ENCODE data around the gene PITRM1.

The PITRM1 gene

GRCh38 chr10:3169271-3169670 lies 3.3 kb downstream of the PITRM1 start:
- H3K9ac ChIP-seq (ENCODE audit: low read length in 5 of 5) = no peak overlapping the region
- no peak overlapping the region for H3K27ac ChIP-seq (ENCODE audit: low read depth, low read length)
- H3K9me3 ChIP-seq (ENCODE audit: control insufficient read depth in 5 of 5, low read length in 5 of 5) = no peaks in the 10 kb centered on the region
- no peak overlapping the region for H3K4me3 ChIP-seq (ENCODE audit: low read depth in 1 of 5, low read length in 5 of 5)
- peaks cover 0 to 25% (median 18%) of the 10 kb centered on the region in 5 donors for H3K4me1 ChIP-seq (ENCODE audit: control insufficient read depth in 5 of 5, insufficient read depth in 5 of 5, low read length in 5 of 5)
- H3K36me3 ChIP-seq (ENCODE audit: control insufficient read depth in 5 of 5, insufficient read depth in 5 of 5, low read length in 5 of 5) = peaks cover 16 to 58% (median 56%) of the 10 kb centered on the region in 5 donors
- H3K27me3 ChIP-seq (ENCODE audit: control insufficient read depth in 5 of 5, insufficient read depth in 4 of 5, low read length in 5 of 5) = no peaks in the 10 kb centered on the region

GRCh38 chr10:3167611-3168330 lies 4.8 kb downstream of the PITRM1 start:
- no peaks in the 10 kb centered on the region for H3K9me3 ChIP-seq (ENCODE audit: control insufficient read depth in 5 of 5, low read length in 5 of 5)
- peaks cover 16 to 72% (median 68%) of the 10 kb centered on the region in 5 donors for H3K36me3 ChIP-seq (ENCODE audit: control insufficient read depth in 5 of 5, insufficient read depth in 5 of 5, low read length in 5 of 5)
- H3K27ac ChIP-seq (ENCODE audit: low read depth, low read length) = no peak overlapping the region
- H3K4me1 ChIP-seq (ENCODE audit: control insufficient read depth in 5 of 5, insufficient read depth in 5 of 5, low read length in 5 of 5) = peaks cover 0 to 13% (median 9%) of the 10 kb centered on the region in 5 donors
- no peak overlapping the region for H3K9ac ChIP-seq (ENCODE audit: low read length in 5 of 5)
- H3K27me3 ChIP-seq (ENCODE audit: control insufficient read depth in 5 of 5, insufficient read depth in 4 of 5, low read length in 5 of 5) = no peaks in the 10 kb centered on the region
- no peak overlapping the region for H3K4me3 ChIP-seq (ENCODE audit: low read depth in 1 of 5, low read length in 5 of 5)

DNA sequence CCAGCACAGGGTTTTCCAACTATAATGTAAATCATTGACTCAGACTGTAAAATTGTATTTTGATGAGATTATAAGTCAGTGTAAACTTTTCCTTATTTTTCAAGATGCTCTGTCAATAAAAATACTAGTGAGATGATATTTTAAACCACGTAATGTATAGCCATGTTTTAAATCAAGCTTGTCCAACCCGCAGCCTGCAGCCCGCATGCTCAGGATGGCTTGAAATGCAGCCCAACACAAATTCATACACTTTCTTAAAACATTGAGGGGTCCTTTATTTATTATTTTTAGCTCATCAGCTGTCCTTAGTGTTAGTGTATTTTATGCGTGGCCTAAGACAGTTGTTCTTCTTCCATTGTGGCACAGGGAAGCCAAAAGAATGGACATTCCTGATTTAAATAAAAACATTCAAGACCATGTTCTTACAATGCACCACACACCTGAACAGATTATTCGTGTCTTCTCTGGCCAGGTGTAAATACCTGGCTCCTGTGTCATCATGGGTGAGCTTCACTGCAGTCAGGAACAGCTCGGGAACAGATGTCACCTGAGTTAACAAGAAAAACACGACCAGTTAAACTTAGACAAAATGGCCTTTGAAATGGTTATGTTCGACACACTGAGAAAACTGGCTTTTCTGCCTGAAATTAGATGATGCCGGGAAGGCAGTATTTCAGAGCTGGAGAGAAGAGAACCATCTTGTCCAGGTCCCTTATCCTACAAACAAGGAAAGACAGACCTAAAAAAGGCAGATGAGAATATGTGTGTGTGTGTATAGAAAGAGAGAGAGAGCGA lies 5.9 kb downstream of the PITRM1 start:
- H3K4me1 ChIP-seq (ENCODE audit: control insufficient read depth in 5 of 5, insufficient read depth in 5 of 5, low read length in 5 of 5) = peaks cover 0 to 6% (median 5%) of the 10 kb centered on the region in 5 donors
- H3K27ac ChIP-seq (ENCODE audit: low read depth, low read length) = no peak overlapping the region
- H3K36me3 ChIP-seq (ENCODE audit: control insufficient read depth in 5 of 5, insufficient read depth in 5 of 5, low read length in 5 of 5) = peaks cover 16 to 81% (median 76%) of the 10 kb centered on the region in 5 donors
- H3K4me3 ChIP-seq (ENCODE audit: low read depth in 1 of 5, low read length in 5 of 5) = no peak overlapping the region
- no peak overlapping the region for H3K9ac ChIP-seq (ENCODE audit: low read length in 5 of 5)
- no peaks in the 10 kb centered on the region for H3K27me3 ChIP-seq (ENCODE audit: control insufficient read depth in 5 of 5, insufficient read depth in 4 of 5, low read length in 5 of 5)
- H3K9me3 ChIP-seq (ENCODE audit: control insufficient read depth in 5 of 5, low read length in 5 of 5) = no peaks in the 10 kb centered on the region

- Histone ChIP-seq H3K36me3 (ENCODE audit: control insufficient read depth in 5 of 5, insufficient read depth in 5 of 5, low read length in 5 of 5) (peaks cover 16 to 93% (median 85%) of the 10 kb centered on the region in 5 donors), H3K9me3 (ENCODE audit: control insufficient read depth in 5 of 5, low read length in 5 of 5) (no peaks in the 10 kb centered on the region), H3K4me3 (ENCODE audit: low read depth in 1 of 5, low read length in 5 of 5) (no peak overlapping the region), H3K27me3 (ENCODE audit: control insufficient read depth in 5 of 5, insufficient read depth in 4 of 5, low read length in 5 of 5) (no peaks in the 10 kb centered on the region), H3K9ac (ENCODE audit: low read length in 5 of 5) (no peak overlapping the region), H3K4me1 (ENCODE audit: control insufficient read depth in 5 of 5, insufficient read depth in 5 of 5, low read length in 5 of 5) (no peaks in the 10 kb centered on the region), H3K27ac (ENCODE audit: low read depth, low read length) (no peak overlapping the region)
Observed at GRCh38 chr10:3165196-3165595, 7.4 kb downstream of the PITRM1 start.

DNA sequence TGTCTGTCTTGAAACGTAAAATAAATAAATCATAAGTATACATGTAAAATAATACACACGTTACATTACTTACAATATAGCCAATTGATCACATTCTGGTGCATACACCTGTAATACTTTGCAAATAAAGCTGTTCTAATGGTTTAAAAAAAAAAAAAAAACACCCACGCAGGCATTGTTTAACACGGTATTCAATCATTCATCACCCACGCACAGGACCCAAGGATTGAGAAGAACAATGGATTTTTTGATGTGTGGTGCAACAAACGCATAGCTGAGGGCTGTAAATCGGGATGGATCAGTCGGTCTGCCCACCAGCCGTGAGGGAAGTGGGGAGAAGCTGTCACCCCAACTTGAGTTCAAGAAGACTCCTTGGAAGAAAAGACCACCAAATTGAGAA lies 8.7 kb downstream of the PITRM1 start:
- Histone ChIP-seq H3K27me3 (ENCODE audit: control insufficient read depth in 5 of 5, insufficient read depth in 4 of 5, low read length in 5 of 5) (no peaks in the 10 kb centered on the region), H3K36me3 (ENCODE audit: control insufficient read depth in 5 of 5, insufficient read depth in 5 of 5, low read length in 5 of 5) (peaks cover 22 to 94% (median 87%) of the 10 kb centered on the region in 5 donors), H3K4me3 (ENCODE audit: low read depth in 1 of 5, low read length in 5 of 5) (no peak overlapping the region), H3K27ac (ENCODE audit: low read depth, low read length) (no peak overlapping the region), H3K4me1 (ENCODE audit: control insufficient read depth in 5 of 5, insufficient read depth in 5 of 5, low read length in 5 of 5) (no peaks in the 10 kb centered on the region), H3K9me3 (ENCODE audit: control insufficient read depth in 5 of 5, low read length in 5 of 5) (no peaks in the 10 kb centered on the region), H3K9ac (ENCODE audit: low read length in 5 of 5) (no peak overlapping the region)

- H3K4me3 ChIP-seq (ENCODE audit: low read depth in 1 of 5, low read length in 5 of 5) = no peak overlapping the region
- H3K36me3 ChIP-seq (ENCODE audit: control insufficient read depth in 5 of 5, insufficient read depth in 5 of 5, low read length in 5 of 5) = peaks cover 27 to 94% (median 89%) of the 10 kb centered on the region in 5 donors
- H3K4me1 ChIP-seq (ENCODE audit: control insufficient read depth in 5 of 5, insufficient read depth in 5 of 5, low read length in 5 of 5) = no peaks in the 10 kb centered on the region
- no peak overlapping the region for H3K27ac ChIP-seq (ENCODE audit: low read depth, low read length)
- H3K9ac ChIP-seq (ENCODE audit: low read length in 5 of 5) = no peak overlapping the region
- H3K9me3 ChIP-seq (ENCODE audit: control insufficient read depth in 5 of 5, low read length in 5 of 5) = no peaks in the 10 kb centered on the region
- no peaks in the 10 kb centered on the region for H3K27me3 ChIP-seq (ENCODE audit: control insufficient read depth in 5 of 5, insufficient read depth in 4 of 5, low read length in 5 of 5)
Observed at GRCh38 chr10:3162533-3162932, 10.0 kb downstream of the PITRM1 start.

GRCh38 chr10:3159152-3159551 lies 13.4 kb downstream of the PITRM1 start:
- Histone ChIP-seq H3K27ac (ENCODE audit: low read depth, low read length) (no peak overlapping the region), H3K4me1 (ENCODE audit: control insufficient read depth in 5 of 5, insufficient read depth in 5 of 5, low read length in 5 of 5) (no peaks in the 10 kb centered on the region), H3K27me3 (ENCODE audit: control insufficient read depth in 5 of 5, insufficient read depth in 4 of 5, low read length in 5 of 5) (no peaks in the 10 kb centered on the region), H3K4me3 (ENCODE audit: low read depth in 1 of 5, low read length in 5 of 5) (no peak overlapping the region), H3K9ac (ENCODE audit: low read length in 5 of 5) (no peak overlapping the region), H3K36me3 (ENCODE audit: control insufficient read depth in 5 of 5, insufficient read depth in 5 of 5, low read length in 5 of 5) (peaks cover 26 to 84% (median 81%) of the 10 kb centered on the region in 5 donors), H3K9me3 (ENCODE audit: control insufficient read depth in 5 of 5, low read length in 5 of 5) (no peaks in the 10 kb centered on the region)

- Histone ChIP-seq H3K9me3 (ENCODE audit: control insufficient read depth in 5 of 5, low read length in 5 of 5) (no peaks in the 10 kb centered on the region), H3K27ac (ENCODE audit: low read depth, low read length) (no peak overlapping the region), H3K4me3 (ENCODE audit: low read depth in 1 of 5, low read length in 5 of 5) (no peak overlapping the region), H3K9ac (ENCODE audit: low read length in 5 of 5) (no peak overlapping the region), H3K27me3 (ENCODE audit: control insufficient read depth in 5 of 5, insufficient read depth in 4 of 5, low read length in 5 of 5) (no peaks in the 10 kb centered on the region), H3K4me1 (ENCODE audit: control insufficient read depth in 5 of 5, insufficient read depth in 5 of 5, low read length in 5 of 5) (no peaks in the 10 kb centered on the region), H3K36me3 (ENCODE audit: control insufficient read depth in 5 of 5, insufficient read depth in 5 of 5, low read length in 5 of 5) (peaks cover 38 to 92% (median 86%) of the 10 kb centered on the region in 5 donors)
Observed at GRCh38 chr10:3154666-3155065, 17.9 kb downstream of the PITRM1 start.

DNA sequence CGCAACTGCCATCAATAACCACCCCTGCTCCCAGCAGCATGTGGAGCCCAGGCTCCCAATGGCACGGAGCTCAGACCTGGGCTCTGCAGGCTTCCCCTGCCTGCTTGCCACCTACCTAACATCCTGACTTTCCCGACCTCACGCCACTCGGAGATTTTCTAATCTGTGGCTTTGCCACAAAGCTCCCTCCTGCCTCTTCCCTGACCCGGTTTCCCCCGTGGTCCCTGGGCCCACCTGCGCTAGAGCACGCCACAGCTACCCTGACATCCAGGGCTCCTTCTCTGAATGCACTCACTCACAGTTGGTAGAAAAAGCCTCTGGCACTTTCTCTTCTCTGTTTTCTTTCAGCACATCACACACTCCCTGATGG lies 20.0 kb downstream of the PITRM1 start:
- Histone ChIP-seq H3K27ac (ENCODE audit: low read depth, low read length) (no peak overlapping the region), H3K4me1 (ENCODE audit: control insufficient read depth in 5 of 5, insufficient read depth in 5 of 5, low read length in 5 of 5) (no peaks in the 10 kb centered on the region), H3K9ac (ENCODE audit: low read length in 5 of 5) (no peak overlapping the region), H3K9me3 (ENCODE audit: control insufficient read depth in 5 of 5, low read length in 5 of 5) (no peaks in the 10 kb centered on the region), H3K36me3 (ENCODE audit: control insufficient read depth in 5 of 5, insufficient read depth in 5 of 5, low read length in 5 of 5) (peaks cover 33 to 92% (median 87%) of the 10 kb centered on the region in 5 donors), H3K27me3 (ENCODE audit: control insufficient read depth in 5 of 5, insufficient read depth in 4 of 5, low read length in 5 of 5) (no peaks in the 10 kb centered on the region), H3K4me3 (ENCODE audit: low read depth in 1 of 5, low read length in 5 of 5) (no peak overlapping the region)

- no peaks in the 10 kb centered on the region for H3K27me3 ChIP-seq (ENCODE audit: control insufficient read depth in 5 of 5, insufficient read depth in 4 of 5, low read length in 5 of 5)
- H3K9ac ChIP-seq (ENCODE audit: low read length in 5 of 5) = no peak overlapping the region
- H3K9me3 ChIP-seq (ENCODE audit: control insufficient read depth in 5 of 5, low read length in 5 of 5) = no peaks in the 10 kb centered on the region
- no peaks in the 10 kb centered on the region for H3K4me1 ChIP-seq (ENCODE audit: control insufficient read depth in 5 of 5, insufficient read depth in 5 of 5, low read length in 5 of 5)
- no peak overlapping the region for H3K4me3 ChIP-seq (ENCODE audit: low read depth in 1 of 5, low read length in 5 of 5)
- no peak overlapping the region for H3K27ac ChIP-seq (ENCODE audit: low read depth, low read length)
- peaks cover 33 to 92% (median 87%) of the 10 kb centered on the region in 5 donors for H3K36me3 ChIP-seq (ENCODE audit: control insufficient read depth in 5 of 5, insufficient read depth in 5 of 5, low read length in 5 of 5)
Observed at GRCh38 chr10:3151889-3152565, 20.6 kb downstream of the PITRM1 start.
